ENCODE measurements around the gene HGF. TPM values are rescaled to one million over a fixed set of nuclear protein-coding genes. Genes with fewer than 3 reads are reported as not detected.

Gene HGF
- polyA plus RNA-seq, 3 donors: 18.6 to 24.0 (median 18.9) TPM

- Mint-ChIP-seq H3K4me1 (no peaks in the 10 kb centered on the region), H3K27ac (no peak overlapping the region), H3K27me3 (ENCODE audit: low read depth in 3 of 3) (no peaks in the 10 kb centered on the region), H3K9me3 (peaks cover 0 to 1% (median 0%) of the 10 kb centered on the region in 7 donors), H3K4me3 (no peak overlapping the region), H3K36me3 (peaks cover 21 to 24% of the 10 kb centered on the region in 2 donors)
- Histone ChIP-seq H4K20me1 (ENCODE audit: insufficient read depth, low read length) (no peaks in the 10 kb centered on the region), H2AFZ (ENCODE audit: insufficient read depth, low read depth, low read length, poor library complexity, severe bottlenecking) (no peak overlapping the region), H3K4me3 (replicated peaks in 1 of 3; ENCODE audit: low read depth in 2 of 3, low read length in 3 of 3) (no peak overlapping the region), H3K27ac (ENCODE audit: low read depth in 1 of 2, low read length in 2 of 2) (no peak overlapping the region), H3K4me2 (replicated peaks; ENCODE audit: extremely low read depth, low read length, poor library complexity, severe bottlenecking) (no peak overlapping the region), H3K79me2 (ENCODE audit: insufficient read depth, low read length) (no peaks in the 10 kb centered on the region), H3K9ac (ENCODE audit: insufficient read depth, low read length, poor library complexity, severe bottlenecking) (no peak overlapping the region), H3K9me3 (replicated peaks in 1 of 2; ENCODE audit: control insufficient read depth in 1 of 2, insufficient read depth in 1 of 2, low read length in 2 of 2) (no peaks in the 10 kb centered on the region), H3K4me1 (ENCODE audit: control insufficient read depth in 1 of 2, insufficient read depth in 2 of 2, low read length in 2 of 2) (no peaks in the 10 kb centered on the region), H3K36me3 (replicated peaks in 1 of 2; ENCODE audit: control insufficient read depth in 1 of 2, insufficient read depth in 2 of 2, low read length in 2 of 2) (peaks cover 33 to 42% of the 10 kb centered on the region in 2 donors), H3K27me3 (ENCODE audit: control insufficient read depth in 2 of 2, insufficient read depth in 2 of 2, low read length in 2 of 2) (no peaks in the 10 kb centered on the region)
- intact Hi-C loops (cut with micrococcal nuclease): no loop called here
- DNase-seq: no peak
- TF ChIP-seq CTCF (IDR thresholded peaks at IDR 0.05): no peak
Observed at GRCh38 chr7:81698965-81699364, 70.9 kb downstream of the HGF start.

DNA sequence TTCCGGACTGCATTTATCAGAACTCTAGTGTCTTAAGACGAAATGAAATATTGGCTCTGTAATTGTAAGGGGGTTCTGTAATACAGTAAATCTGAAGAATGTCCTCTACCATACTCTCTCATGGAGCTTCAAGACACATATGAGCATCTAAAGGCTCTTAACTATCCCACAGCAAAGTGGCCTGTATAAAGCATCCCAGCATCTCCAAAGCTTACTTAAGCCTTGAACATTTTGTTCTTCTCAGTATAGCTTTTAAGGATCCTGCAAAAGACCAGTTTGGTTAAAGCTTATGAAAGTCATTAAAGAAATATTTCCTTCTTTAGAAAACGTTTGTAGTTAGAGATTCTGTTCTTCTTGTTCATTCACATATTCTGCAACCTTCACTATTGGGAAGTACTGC lies 75.1 kb downstream of the HGF start:
- Histone ChIP-seq H3K9me3 (replicated peaks in 1 of 2; ENCODE audit: control insufficient read depth in 1 of 2, insufficient read depth in 1 of 2, low read length in 2 of 2) (no peaks in the 10 kb centered on the region), H2AFZ (ENCODE audit: insufficient read depth, low read depth, low read length, poor library complexity, severe bottlenecking) (no peak overlapping the region), H3K4me1 (ENCODE audit: control insufficient read depth in 1 of 2, insufficient read depth in 2 of 2, low read length in 2 of 2) (no peaks in the 10 kb centered on the region), H3K27me3 (ENCODE audit: control insufficient read depth in 2 of 2, insufficient read depth in 2 of 2, low read length in 2 of 2) (no peaks in the 10 kb centered on the region), H3K4me3 (replicated peaks in 1 of 3; ENCODE audit: low read depth in 2 of 3, low read length in 3 of 3) (no peak overlapping the region), H3K9ac (ENCODE audit: insufficient read depth, low read length, poor library complexity, severe bottlenecking) (no peak overlapping the region), H3K36me3 (replicated peaks in 1 of 2; ENCODE audit: control insufficient read depth in 1 of 2, insufficient read depth in 2 of 2, low read length in 2 of 2) (peaks cover 0 to 3% of the 10 kb centered on the region in 2 donors), H3K79me2 (ENCODE audit: insufficient read depth, low read length) (no peaks in the 10 kb centered on the region), H4K20me1 (ENCODE audit: insufficient read depth, low read length) (no peaks in the 10 kb centered on the region), H3K4me2 (replicated peaks; ENCODE audit: extremely low read depth, low read length, poor library complexity, severe bottlenecking) (no peak overlapping the region), H3K27ac (ENCODE audit: low read depth in 1 of 2, low read length in 2 of 2) (no peak overlapping the region)
- no peak for DNase-seq
- H3K27ac Mint-ChIP-seq: no peak overlapping the region
- intact Hi-C loops (cut with micrococcal nuclease): no loop called here
- H3K4me3 Mint-ChIP-seq: no peak overlapping the region
- H3K36me3 Mint-ChIP-seq: peaks cover 0 to 3% of the 10 kb centered on the region in 2 donors
- WGBS (ENCODE audit: insufficient coverage): no CpG with 5 or more reads among the region's 3 CpGs
- H3K4me1 Mint-ChIP-seq: no peaks in the 10 kb centered on the region
- H3K27me3 Mint-ChIP-seq (ENCODE audit: low read depth in 3 of 3): no peaks in the 10 kb centered on the region
- peaks cover 0 to 1% (median 0%) of the 10 kb centered on the region in 7 donors for H3K9me3 Mint-ChIP-seq
- TF ChIP-seq CTCF (IDR thresholded peaks at IDR 0.05): no peak
